Measurements from ENCODE around the gene RRP1B.

RRP1B gene

DNA sequence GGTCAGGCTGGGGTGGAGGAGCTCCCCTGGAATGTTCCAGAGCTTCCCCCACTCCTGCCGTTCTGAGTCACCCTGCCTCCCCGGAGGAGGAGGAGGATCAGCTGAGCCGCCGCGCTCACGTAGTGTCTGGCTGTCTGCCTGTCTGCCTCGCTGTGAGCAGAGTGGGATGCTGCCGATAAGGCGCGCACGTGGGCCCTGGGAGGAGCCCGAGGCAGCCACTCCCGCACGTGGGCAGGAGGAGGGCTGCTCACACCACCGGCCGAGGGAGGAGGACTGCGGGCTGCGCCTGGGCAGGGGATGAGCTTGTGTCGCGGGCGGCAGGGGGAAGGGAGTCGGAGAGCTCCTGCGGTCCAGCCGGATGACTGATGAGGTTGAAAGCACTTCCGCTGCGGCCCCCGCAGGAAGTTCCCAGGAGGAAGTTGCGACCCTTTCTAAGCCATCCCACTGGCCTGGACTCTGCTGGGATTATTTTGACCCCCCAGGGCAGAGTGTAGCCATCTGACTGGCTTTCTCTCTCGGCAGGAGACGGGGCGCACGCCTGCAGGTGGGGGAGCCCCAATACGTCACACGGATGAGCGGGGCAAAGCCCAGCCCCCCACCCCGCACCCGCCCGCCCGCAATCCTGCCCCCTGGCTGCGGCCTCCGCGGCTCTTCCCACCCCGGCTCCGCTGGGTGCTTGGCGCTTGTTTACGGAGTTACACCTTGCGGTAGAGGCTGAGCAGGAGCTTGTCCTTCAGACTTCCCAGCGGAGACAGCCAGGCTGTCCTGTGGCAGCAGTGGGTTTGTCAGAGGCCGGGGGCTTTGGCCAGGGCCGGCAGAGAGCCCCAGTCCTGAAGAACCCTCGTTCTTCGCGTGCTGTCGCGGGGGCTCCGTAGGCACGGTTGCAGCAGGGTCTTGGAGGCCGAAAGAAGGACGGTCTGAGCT lies 69.4 kb downstream of the RRP1B start:
- peak; percentile 100 for DNase-seq

DNA sequence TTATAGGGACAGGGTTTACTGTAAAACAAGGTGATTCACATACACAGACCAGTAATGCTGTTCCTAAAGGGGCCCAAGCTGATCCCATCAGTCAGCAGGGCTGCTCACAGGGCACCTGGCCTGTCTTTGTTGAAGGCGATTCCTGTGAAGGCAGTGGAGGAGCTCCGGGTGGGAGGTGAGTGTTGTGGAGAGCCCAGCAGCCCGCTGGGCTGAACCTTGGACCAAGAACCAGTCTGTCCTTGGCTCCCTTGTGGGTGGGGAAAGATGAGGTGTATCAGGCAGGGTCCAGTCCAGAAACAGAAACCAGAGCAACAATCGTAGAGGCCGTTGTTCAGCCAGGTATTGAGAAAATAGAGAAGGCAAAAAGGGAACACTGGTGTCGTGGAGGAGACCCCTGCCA lies 72.1 kb downstream of the RRP1B start:
- DNase-seq, result no peak

DNA sequence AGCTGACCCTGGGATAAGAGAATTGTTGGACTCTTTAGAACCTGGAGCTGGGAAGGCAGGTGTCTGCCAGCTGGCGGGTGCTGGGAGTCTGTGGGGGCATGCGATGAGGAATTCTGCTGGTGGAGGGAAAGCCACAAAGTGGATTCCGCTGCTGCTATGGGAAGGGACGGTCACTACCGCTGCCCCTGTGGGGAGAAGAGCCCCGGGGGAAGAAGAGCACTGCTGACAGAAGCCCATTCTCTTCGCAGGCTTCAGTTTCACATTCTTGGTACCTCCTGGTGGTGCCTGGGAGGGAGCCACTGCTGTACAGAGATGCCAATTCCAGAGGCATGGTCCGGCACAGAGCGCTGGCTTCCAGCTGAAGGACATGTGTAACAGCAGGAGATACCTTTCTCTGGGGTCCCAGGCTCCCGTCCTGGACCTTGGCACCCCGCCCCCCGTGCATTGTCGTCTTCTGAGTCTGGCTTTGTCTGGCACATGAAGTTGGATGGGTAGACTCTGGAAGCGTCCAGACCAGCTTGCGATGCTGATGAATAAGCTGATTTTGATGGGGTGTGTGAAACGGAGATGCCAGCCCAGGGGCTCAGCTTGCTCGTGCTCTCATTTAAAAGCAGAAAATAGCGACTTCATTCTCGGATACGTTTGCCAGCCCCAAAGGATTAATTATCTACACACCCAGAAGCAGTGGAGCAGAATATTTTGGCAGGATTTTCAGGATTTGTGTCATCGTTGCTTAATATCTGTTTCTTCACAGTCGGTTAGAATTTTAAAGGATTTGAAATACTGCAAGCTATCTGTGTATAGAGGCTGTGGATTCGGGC lies 72.7 kb downstream of the RRP1B start:
- DNase-seq, result no peak

DNA sequence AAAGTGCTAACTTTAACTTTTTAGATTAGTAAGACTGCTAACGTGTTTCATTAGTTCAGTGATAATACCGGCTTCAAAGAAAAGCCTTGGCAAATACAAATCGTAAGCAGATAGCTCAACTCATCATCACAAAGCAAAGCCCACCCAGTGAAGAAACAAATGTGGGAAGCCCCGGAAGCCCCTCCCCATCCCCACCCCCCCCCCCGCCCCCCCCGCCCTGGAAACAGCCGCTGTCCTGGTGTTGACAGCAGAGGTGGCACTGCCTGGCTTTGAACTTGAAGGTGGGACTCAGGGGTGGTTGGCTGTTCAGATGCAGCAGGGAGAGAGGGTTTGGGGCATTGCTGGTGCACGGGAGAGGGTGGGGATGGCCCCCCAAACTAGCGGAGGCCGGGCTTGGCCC lies 73.7 kb downstream of the RRP1B start:
- no peak for DNase-seq

DNA sequence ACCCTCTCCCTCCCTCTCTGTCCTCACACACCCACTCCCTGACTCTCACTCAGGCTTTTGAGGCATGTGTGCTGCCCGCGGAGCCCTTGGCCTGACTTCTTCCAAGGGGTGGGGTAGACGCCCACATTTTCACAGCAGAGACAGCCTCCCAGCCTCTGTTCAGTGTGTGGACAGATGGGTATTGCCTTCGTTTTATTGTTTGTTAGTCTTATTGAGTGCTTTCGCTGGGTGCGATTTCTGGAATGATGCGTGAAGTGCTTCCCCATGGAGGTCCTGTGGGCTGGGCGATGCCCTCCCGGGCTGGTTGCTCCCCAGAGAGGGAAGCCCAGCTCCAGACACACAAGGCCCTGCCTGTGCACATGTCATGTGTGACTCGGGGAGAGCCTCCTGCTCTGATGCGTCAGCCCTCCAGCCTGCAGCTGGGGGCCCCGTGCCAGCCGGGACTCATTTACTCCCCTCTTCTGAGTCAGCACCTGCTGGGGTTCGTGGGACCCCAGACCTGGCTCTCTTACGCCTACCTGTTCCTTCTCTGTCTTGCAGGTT lies 74.2 kb downstream of the RRP1B start:
- peak; percentile 63 for DNase-seq

DNA sequence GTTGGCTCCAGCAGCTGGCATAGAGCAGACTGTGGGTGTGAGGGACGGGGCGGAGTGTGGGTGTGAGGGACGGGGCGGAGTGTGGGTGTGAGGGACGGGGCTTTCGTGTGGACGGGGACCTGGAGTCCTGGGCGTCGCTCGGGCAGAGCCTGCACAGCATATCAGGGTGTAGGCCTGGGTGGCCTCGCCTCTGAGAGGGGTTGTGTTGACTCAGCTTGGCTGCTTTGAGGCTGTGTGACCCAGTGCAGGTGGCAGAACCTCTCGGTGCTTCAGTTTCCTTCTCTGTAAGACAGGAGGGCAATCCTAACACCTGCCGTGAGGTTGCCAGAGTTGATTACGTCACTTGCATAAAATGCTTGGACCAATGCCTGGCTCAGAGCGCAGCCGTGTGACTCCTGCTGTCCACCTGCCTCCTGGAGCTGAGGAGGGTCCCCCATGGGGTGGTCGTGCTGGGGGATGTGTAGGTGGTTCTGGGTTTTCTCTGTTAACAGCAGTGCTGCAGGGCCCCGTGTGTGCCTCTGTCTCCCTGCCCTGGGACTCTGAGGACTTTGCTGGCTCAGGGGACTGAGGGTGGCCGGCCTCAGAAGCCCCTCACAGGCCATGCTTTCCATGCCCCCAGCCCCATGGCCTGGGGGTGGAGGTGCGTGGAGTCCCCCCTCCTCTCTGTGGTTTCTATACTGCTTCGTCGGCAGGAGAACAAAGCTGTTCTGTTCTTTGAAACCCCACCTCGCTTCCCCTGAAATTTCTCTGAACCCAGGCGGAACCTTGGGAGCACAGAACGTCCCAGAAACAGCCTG lies 75.0 kb downstream of the RRP1B start:
- peak; percentile 51 for DNase-seq

DNA sequence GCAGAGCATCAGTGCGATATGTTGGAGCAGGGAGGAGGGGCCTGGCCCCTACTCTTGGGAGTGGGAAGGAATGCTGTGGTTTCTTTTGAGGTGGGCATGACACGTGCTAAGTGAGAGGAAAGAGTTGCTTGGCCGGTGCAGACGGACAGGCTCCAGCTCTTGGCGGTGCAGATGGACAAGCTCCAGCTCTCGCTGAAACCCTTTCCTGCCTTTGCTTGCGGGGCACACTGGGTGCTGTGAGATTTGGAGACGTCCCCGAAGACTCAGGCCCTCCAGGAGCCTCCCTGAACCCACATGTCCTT lies 75.5 kb downstream of the RRP1B start:
- DNase-seq, result peak; percentile 74

DNA sequence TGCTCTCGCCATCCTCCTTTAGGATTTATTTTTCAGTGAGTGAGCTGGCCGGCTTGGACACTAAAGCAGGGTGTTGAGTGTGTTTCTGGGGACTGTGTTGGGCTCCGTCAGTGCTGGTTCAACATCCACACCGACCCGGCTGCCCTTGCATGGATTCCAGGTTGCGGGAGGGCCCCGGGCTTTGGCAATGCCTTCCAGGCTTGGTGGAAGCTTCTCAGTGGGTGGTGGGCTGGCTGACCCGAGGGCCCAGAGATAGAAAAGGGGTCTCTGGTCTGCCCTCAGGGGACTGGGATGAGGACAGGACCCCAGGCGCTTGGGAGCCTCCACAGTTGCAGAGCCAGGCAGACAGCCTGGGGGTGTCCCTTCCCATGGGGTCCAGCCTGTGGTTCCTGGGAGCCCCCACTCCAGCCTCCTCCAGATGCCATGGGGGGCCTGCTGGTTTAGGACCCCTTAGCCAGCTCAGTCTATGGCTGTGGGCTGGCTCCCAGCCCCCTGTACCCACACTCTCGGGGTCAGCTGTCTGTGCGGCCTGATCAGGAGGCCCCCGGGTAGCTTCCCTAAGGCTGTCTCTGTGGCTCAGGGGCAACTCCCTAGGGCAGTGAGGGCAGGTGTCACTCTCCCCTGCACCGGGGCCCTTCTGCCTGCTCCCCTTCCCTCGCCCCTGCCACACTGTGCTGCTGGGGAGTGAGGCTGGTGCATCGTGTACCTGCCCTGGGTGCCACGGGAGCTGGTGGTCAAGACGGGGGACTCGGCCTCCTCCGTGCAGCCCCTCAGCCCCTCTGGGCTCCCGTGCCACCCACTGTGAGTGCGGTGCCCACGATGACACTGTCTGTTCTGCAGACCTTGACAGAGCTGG lies 76.1 kb downstream of the RRP1B start:
- DNase-seq, result no peak

DNA sequence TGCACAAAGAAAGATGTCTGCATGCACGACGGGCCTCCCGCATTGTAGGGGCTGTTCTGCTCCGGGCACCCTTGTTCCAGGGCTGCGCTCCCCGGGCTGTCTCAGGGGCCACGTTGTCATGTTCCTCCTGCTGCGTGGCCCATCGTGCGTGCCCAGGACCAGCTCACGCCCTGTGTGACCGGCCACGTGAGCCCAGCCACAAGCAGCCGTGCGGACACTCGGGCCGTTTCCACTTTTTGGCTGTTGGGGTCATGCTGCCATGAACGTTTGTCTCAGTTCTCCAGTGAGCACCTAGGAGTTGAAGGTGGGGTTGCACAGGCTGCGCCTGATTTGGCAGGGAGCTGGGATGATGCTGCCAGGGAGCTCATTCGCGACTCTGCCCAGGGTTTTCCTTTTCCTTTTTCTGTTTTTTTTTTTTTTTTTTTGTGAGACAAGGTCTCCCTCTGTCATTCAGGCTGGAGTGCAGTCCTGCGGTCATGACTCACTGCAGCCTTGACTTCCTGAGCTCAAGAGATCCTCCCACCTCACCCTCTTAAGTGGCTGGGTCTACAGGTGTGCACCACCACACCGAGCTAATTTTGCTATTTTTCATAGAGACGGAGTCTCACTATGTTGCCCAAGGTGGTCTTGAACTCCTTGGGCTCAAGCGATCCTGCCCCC lies 77.0 kb downstream of the RRP1B start:
- peak; percentile 40 for DNase-seq

DNA sequence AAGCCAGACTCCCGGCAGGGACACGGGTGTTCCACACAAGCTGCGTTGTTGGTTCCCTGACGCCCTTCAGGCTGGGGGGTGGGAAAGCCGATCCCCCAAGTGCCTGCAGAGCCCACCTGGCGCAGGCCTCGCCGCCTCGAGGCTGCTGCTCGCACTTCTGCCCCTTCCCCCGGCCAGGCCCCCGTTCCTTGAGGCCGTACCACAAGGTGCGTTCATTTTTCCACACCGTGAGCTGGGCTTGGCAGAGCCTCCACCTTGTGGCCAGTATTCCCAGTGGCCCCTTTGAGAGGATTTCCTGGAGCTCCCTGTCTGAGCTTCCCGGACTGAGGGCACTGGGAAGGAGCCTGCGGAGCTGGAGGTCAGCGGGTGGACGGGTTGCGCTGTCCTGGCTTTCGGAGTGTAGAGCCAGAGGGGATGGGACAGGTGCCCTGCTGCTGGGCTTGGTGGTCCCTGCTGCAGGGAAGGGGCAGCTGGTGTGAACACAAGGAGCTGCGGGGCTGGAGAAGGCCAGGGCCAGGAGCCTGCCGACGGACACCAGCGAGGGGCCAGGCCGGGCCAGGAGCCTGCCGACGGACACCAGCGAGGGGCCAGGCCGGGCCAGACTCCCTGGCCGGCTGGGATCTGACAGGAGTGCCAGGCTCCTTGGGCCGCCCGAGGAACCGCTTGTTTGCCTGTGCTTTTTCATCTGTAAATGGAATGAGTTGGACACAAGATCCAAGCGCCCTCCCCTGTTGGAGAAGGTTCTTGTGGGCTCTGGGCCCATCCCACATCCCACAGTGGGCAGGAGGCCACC lies 78.0 kb downstream of the RRP1B start:
- no peak for DNase-seq

DNA sequence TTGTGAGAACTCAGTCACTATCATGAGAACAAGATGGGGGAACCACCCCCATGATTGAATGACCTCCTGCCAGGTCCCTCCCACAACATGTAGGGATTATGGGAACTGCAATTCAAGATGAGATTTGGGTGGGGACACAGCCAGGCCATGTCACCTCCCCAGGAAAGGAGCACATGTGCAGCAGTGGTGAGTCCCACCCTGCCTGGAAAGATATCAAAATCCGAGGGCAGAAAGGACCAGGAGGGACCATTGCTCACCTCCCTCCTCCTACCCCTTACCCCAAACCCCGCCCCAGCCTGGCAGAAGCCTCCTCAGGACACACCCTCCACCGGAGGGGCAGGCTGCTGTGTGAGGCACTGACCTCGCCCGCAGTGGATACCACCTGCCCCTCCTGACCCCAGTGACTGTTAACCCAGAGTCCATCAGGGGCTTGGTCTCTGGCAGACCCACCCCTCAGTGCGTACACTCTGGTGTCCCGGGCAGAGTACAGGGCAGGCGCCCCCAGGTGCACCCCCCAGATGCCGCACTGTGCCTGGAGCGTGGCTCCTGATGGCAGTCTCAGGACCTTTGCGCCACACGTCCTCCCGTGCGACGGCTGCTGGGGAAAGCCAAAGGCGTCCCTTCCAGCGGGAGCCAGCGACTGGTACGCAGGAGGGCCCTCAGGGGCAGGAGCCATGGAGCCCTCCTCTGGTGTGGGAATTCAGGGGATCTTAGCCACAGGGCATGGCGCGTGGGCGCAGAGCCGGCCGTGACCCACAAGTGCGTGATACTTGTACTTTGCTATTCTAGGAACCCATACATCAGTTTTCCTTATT lies 80.5 kb downstream of the RRP1B start:
- no peak for DNase-seq

DNA sequence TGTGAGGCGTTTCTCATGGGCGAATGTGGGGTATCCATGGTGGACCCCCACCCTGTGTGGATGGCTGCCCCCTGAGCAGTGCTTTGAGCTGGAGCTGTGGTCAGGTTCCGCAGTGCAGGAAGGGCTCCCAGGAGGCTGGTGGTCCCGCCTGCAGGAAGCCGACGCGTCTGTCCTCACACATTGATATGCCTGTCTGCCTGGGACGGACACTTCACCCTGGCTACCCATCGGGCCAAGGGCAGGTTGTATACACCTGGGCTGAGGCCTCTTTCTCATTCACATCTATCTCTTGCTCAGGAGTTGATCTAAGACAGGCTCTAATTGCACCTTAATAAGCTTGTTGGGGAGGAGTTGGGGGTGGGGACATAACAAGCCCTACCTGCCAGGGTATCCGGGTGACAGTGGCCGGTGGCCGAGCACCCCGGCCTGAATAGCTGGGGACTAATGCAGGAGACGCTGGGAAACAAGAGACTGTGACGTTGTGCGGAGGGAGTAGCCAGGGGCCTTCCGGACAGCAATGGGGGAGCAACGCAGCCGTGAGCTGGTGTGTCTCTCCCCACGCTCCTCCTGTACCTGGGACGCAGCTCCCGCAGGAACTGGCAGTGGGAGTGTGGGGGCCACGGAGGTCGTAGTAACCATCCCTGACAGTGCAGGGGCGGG lies 81.3 kb downstream of the RRP1B start:
- DNase-seq, result peak; percentile 61

DNA sequence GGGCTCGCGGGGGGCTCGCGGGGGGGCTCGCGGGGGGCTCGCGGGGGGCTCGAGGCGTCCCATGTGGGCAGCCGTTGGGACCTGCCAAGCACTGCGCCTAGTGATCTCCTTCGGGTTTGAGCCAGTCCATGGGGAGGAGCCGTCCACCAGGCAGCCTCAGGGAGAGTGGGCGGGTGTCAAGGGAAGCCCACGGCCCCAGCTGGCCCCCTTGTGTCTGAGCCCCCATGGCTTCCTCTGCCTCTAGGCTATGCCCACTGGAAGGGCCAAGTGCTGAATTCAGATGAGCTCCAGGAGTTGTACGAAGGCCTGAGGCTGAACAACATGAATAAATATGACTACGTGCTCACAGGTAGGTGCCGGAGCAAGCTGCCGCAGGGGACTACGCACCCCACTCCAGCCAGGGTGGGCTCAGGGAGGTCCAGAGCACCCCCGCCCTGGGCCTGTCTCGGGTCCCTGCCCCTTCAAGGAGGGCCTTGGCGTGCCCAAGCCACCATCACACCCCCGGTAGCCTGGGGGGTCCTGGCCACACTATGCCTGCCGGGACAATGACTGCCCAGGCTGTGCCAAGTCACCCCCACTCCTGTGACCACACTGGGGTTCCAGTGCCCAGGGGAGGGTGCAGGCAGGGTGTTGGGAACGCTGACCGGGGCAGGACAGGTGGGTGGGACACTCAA lies 82.2 kb downstream of the RRP1B start:
- DNase-seq, result no peak

DNA sequence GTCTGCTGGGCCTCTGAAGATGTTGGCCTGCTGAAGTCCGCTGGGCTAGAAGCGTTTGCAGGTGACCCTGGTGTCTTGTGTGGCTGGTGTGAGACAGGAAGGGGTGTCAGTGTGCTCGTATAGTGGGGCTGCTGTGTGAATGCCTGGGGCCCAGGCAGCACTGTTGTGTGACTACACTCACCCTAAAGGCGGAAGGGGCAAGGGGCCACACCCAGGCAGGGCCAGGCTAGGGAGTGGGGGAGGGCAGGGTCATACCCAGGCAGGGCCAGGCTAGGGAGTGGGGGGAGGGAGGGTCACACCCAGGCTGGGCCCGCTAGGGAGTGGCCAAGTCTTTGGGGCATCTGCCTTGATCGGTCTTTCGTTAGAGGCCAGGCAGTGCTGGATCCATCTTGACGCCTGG lies 84.6 kb downstream of the RRP1B start:
- DNase-seq, result no peak

DNA sequence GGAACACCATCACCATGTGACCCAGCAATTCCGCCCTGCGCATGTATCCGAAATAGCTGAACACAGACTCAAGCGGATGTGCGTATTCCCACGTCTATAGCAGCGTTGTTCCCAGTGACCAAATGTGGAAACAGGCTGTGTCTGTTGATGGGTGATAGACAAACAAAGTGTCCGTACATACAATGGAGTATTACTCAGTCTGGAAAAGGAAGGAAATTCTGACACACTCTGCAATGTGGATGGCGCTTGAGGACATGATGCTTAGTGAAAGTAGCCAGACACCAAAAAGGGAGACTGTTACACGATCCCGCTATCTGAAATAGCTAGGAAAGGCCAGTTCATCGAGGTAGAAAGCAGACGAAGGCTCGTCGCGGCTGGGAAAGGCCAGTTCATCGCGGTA lies 85.4 kb downstream of the RRP1B start:
- DNase-seq, result no peak
